C4-2B (cell line): ENCODE results near the gene LTBP2.

Experiments
- H3K27ac ChIP-seq: fragments of 450-650 bp; 2 replicates; pipeline ENCODE4 v1.5.1; 2017
- ZFX ChIP-seq: fragments of 450-650 bp; IDR thresholded peaks from 2 replicates; pipeline ENCODE4 v1.6.1; 2017
- TF ChIP-seq, protein P1 (sequence below): fragments of 450-650 bp; conservative IDR thresholded peaks from 2 replicates; pipeline ENCODE4 v1.5.1; 2017; ENCODE audit warnings: mild to moderate bottlenecking

Gene LTBP2

DNA sequence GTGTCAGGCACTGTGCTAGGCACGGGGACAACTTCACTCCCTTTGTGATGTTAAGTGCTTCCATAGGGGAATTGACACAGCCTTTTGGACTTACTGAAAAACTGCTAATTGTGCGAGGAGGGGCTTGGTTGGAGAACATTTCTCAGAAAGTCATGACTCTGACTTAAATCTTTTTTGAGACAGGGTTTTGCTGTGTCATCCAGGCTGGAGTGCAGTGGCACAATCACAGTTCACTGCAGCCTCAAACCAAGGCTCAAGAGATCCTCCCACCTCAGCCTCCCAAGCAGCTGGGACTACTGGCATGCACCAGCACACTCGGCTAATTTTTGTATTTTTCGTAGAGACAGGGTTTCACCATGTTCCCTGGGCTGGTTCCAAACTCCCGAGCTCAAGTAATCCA lies 10.2 kb upstream of the LTBP2 start:
- no peak for TF ChIP-seq ZFX
- TF ChIP-seq, protein P1, sequence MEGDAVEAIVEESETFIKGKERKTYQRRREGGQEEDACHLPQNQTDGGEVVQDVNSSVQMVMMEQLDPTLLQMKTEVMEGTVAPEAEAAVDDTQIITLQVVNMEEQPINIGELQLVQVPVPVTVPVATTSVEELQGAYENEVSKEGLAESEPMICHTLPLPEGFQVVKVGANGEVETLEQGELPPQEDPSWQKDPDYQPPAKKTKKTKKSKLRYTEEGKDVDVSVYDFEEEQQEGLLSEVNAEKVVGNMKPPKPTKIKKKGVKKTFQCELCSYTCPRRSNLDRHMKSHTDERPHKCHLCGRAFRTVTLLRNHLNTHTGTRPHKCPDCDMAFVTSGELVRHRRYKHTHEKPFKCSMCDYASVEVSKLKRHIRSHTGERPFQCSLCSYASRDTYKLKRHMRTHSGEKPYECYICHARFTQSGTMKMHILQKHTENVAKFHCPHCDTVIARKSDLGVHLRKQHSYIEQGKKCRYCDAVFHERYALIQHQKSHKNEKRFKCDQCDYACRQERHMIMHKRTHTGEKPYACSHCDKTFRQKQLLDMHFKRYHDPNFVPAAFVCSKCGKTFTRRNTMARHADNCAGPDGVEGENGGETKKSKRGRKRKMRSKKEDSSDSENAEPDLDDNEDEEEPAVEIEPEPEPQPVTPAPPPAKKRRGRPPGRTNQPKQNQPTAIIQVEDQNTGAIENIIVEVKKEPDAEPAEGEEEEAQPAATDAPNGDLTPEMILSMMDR: no peak

DNA sequence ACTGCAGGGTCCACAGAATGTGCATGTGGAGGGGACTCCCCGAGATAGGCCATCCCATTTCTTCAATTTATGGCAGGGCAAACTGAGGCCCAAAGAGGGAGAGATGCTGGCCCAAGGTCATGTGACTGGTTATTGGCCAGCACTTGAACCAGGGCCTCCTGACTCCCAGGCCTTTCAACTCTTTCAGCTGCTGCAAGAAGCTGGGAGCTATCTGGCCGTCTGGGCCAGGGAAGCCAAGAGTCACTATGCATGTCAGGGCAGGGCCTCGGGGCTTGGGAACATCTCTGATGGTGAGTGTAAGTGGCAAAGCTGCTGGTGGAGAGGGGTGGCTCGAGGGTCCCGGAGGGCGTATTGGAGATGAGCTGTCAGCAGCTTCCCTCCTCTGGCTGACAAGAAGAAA lies 9.5 kb upstream of the LTBP2 start:
- TF ChIP-seq, protein P1: no peak
- TF ChIP-seq ZFX: no peak
- H3K27ac ChIP-seq: no peak overlapping the region

More for the DNA sequence above, 10.2 kb upstream of the LTBP2 start:
- H3K27ac ChIP-seq: no peak overlapping the region

DNA sequence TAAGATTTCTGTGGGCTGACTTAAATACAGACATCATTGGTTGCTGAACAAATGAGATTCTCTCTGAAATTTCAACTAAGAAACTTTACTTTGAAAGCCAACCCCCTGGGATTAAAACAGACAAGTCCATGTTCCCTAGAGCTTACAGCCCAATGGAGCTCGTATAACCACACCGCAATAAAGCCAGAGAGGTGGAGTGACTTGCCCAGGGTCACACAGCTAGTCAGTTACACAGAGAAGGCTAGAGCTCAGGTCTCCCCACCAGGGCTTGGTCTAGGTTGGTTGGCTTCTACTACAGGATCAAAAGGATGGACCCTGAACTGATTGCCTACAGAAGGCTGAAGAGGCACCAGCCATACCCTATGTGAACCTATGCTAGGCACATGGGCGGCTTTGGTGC lies 8.9 kb upstream of the LTBP2 start:
- H3K27ac ChIP-seq: no peak overlapping the region
- TF ChIP-seq, protein P1: no peak
- no peak for TF ChIP-seq ZFX

DNA sequence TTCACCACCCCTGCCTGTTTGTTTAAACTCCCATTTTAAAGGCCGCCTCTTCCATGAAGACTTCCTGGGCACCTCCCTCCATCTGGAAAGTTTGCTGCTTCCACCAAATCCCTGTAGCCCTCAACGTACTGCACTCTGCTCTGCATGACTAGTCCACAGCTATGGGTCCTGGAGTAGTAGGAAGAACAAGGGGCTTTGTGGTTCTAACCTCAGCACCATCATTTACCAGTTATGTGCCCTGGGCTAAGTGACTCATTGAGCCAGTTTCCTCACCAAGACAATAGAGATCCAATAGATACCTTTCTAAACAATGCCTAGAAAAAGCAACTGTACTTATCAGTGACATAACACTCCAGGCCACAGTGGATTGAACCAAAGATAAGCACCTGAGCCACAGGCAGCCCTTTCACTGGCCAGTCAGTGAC lies 8.5 kb upstream of the LTBP2 start:
- no peak for TF ChIP-seq ZFX
- TF ChIP-seq, protein P1: no peak
- no peak overlapping the region for H3K27ac ChIP-seq

DNA sequence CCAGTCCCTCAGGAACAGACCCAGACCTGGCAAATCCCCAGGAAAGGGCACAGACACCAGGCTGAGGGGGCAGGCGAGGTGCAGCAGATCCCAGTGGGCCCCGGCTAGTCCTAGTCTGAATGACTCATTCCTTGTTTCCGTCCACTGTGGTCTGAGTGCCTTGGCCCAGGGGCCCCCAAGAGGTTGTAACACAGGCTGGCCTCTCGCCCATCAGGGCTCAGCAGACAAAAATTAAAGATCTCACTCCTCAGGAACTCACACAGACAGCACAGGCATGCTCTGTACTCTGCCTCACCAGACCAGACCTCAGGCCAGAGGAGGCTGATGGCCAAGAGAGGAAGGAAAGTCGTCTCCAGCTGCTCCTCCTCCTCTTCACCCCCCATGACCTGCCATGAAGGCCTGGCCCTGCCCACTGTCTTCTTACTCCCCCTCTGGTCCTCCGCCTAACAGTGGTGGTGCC lies 7.7 kb upstream of the LTBP2 start:
- TF ChIP-seq, protein P1: no peak
- TF ChIP-seq ZFX: no peak
- no peak overlapping the region for H3K27ac ChIP-seq

DNA sequence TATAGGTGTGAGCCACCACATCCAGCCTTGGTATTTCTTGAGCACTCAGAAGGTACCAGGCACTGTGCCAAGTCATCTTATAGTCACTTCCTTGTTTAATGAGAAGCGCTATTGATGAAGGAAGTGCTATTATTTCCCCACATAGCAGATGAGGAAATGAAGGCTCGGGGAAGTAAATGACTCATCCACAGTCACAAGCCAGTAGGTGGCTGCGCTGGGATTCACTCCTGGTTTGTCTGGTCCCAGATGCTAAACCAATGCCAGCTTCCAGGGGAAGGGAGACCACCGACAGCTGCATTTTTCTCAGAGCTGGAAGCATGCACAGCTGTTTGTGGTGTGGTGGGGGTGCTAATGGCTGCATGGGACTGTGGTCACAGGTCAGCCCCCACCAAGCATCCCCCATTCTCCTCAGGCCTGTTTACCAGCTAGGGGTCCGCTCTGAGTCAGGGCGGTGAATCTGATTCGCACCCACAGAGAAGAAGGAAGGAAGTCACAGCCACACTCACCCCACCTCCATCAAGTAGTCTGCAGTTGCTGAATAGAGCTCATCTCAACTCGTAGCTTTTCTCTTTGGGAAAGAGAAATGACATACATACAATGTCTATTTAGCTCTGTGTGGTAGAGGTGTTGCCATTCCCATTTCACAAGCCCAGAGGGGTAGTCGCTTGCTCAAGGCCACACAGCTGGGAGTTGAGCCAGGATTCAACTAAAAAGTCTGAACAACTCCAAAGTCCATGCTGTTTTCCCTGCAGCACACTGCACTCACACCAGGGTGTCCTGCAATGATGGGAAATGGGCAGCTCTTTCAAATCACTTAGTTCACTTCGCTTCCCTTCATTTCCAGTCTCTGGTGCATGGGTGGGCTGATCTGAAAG lies 6.3 kb upstream of the LTBP2 start:
- no peak overlapping the region for H3K27ac ChIP-seq
- no peak for TF ChIP-seq ZFX

DNA sequence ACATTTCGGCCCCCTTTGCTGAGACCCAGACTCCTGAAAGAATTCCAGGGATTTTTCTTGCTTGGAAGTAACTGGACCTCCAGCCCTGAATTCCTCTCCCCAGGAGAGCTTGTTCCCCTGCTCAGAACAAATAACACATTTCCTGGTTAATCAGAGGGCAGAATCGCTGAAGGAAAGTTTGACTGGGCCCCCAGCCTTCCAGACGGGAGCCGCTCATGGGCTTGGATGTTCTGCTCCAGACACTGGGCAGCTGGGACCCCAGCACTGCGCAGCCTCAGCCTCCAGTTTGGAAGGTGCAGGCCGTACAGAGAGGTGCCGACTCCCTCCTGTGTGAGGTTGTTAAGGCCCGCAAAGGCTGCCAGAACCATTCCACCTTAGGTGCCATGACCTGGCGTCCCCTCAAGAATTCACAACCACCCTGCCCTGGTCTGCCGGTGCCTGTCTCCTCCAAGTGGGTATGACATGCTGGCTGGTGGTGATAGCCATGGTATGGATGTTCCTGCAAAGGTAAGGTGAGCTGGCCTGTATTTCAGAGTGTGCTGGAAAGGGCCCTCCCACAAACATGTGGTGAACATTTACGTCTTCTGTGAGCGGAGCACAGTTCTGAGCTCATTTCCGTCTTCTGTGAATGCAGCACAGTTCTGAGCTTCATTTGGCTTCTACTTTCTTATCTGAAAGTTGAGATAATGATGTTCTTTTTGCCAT lies 5.1 kb upstream of the LTBP2 start:
- no peak for TF ChIP-seq ZFX
- TF ChIP-seq, protein P1: no peak
- no peak overlapping the region for H3K27ac ChIP-seq
